A673 (cell line): ENCODE results near the gene UTS2R. TPM values are rescaled to one million over a fixed set of nuclear protein-coding genes. Genes with fewer than 3 reads are reported as not detected.
"Not testable (repeated sequence)": the region's sequence is repeated elsewhere in the genome, so short reads cannot be mapped to it uniquely, and the experiment has no call there.

Experiments used
- BruUV-seq: library from RNA; stranded (reverse); fragments of 400-500 nt; replicated peaks from 2 replicates; lab custom pipeline; 2021; lab: Mats Ljungman, UMichigan
- CTCF ChIA-PET: fragments of 300-600 bp; sonication (Branson Sonifier 250); formaldehyde crosslinking; loops from one replicate; lab custom pipeline; 2022; ENCODE audit warnings: antibody characterized with exemption; lab: Charles Lee
- POLR2A ChIA-PET: fragments of 300-600 bp; sonication (Branson Sonifier 250); formaldehyde crosslinking; loops from one replicate; lab custom pipeline; 2022; ENCODE audit warnings: antibody characterized with exemption; ENCODE audit not compliant: low non-redundant PET; lab: Charles Lee
- DNase-seq: peaks from one replicate; pipeline ENCODE4 v3.0.0-alpha.2; 2015; ENCODE audit warnings: low spot score
- H3K27ac ChIP-seq: fragments of 200-600 bp; sonication (generic); 2 replicates; pipeline ENCODE4 v1.5.1; 2016; ENCODE audit warnings: mixed run types, low read depth, mild to moderate bottlenecking, mixed read lengths, antibody characterized with exemption, low read length; ENCODE audit not compliant: poor library complexity, severe bottlenecking
- H3K27me3 ChIP-seq: fragments of 200-600 bp; sonication (generic); replicated peaks from 2 replicates; pipeline ENCODE4 v1.6.1; 2017; ENCODE audit warnings: mixed run types, low read depth, mild to moderate bottlenecking, mixed read lengths, antibody characterized with exemption, low read length; ENCODE audit not compliant: insufficient read depth, poor library complexity
- H3K36me3 ChIP-seq: fragments of 200-600 bp; sonication (generic); 2 replicates; pipeline ENCODE4 v1.6.1; 2016; ENCODE audit warnings: mixed run types, mild to moderate bottlenecking, mixed read lengths, antibody characterized with exemption, low read length; ENCODE audit not compliant: insufficient read depth, poor library complexity, severe bottlenecking
- H3K4me1 ChIP-seq: fragments of 200-600 bp; sonication (generic); 2 replicates; pipeline ENCODE4 v1.6.1; 2017; ENCODE audit warnings: mixed run types, mild to moderate bottlenecking, mixed read lengths, antibody characterized with exemption, low read length; ENCODE audit not compliant: insufficient read depth, poor library complexity, severe bottlenecking
- H3K4me3 ChIP-seq: fragments of 200-600 bp; sonication (generic); 2 replicates; pipeline ENCODE4 v1.5.1; 2016; ENCODE audit warnings: low read depth, mixed run types, mild to moderate bottlenecking, mixed read lengths, low read length; ENCODE audit not compliant: poor library complexity, severe bottlenecking
- H3K9me3 ChIP-seq: fragments of 200-600 bp; sonication (generic); 2 replicates; pipeline ENCODE4 v1.6.1; 2016; ENCODE audit warnings: mixed run types, low read depth, mild to moderate bottlenecking, mixed read lengths, antibody characterized with exemption, low read length; ENCODE audit not compliant: poor library complexity, severe bottlenecking
- EZH2 ChIP-seq: fragments of 200-600 bp; sonication (generic); IDR thresholded peaks from 2 replicates; pipeline ENCODE4 v1.6.1; 2017; ENCODE audit warnings: borderline replicate concordance, low read depth, mild to moderate bottlenecking, mixed read lengths, antibody characterized with exemption, low read length; ENCODE audit not compliant: poor library complexity, severe bottlenecking
- intact Hi-C: fragments of 100-400 bp; cut with micrococcal nuclease; formaldehyde crosslinking; loops from one replicate; pipeline ENCODE4 v1.10.0; 2022; ENCODE audit not compliant: unreplicated experiment
- total RNA-seq: library from RNA; stranded (reverse); gene quantifications from 2 replicates; pipeline ENCODE4 v1.2.3, GENCODE V29; 2021
- TF ChIP-seq, protein P1 (sequence below): fragments of 300-800, 200-600 bp; sonication (generic); conservative IDR thresholded peaks from 2 replicates; pipeline ENCODE4 v1.5.1; 2017; ENCODE audit warnings: low read depth, mild to moderate bottlenecking, antibody characterized with exemption, low read length, moderate library complexity, mixed read lengths

UTS2R gene
- total RNA-seq, 1 experiment from 2014 or later, result 0.58 TPM

DNA sequence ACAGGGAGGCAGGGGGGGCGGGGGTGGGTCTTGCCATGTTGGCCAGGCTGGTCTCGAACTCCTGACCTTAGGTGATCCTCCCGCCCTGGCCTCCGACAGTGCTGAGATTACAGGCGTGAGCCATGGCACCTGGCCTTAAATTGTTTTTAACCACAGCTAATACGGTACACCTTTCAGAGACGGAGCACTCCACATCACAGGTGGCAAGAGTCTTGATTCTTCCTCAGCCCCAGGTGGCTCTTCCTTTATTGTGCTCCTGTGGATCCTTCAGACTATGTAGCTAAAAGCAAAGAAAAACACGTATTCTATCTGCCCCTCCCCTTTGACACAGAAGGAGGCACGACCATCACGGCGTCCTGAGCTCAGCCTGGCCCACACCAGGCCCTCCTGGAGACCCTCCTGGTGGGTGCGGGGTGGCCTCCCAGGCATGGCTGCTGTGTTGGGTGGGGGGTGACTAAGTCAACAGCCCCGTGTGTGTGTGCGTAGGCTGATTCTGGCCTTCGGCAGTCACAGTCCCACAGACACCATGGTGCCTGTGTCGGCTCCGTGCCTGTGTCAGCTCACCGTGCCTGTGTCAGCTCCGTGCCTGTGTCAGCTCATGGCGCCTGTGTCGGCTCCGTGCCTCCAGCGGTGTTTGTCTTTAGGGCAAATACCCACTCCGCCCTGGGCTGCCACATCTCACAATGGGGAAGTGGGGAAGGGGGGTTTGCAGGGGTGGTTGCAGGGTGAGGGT lies 27.2 kb upstream of the UTS2R start:
- Histone ChIP-seq H3K27ac (no peak overlapping the region), H3K4me3 (no peak overlapping the region), H3K27me3 (no peaks in the 10 kb centered on the region), H3K9me3 (no peaks in the 10 kb centered on the region), H3K4me1 (peaks cover 16% of the 10 kb centered on the region), H3K36me3 (no peaks in the 10 kb centered on the region)
- no peak for TF ChIP-seq EZH2
- TF ChIP-seq, protein P1, sequence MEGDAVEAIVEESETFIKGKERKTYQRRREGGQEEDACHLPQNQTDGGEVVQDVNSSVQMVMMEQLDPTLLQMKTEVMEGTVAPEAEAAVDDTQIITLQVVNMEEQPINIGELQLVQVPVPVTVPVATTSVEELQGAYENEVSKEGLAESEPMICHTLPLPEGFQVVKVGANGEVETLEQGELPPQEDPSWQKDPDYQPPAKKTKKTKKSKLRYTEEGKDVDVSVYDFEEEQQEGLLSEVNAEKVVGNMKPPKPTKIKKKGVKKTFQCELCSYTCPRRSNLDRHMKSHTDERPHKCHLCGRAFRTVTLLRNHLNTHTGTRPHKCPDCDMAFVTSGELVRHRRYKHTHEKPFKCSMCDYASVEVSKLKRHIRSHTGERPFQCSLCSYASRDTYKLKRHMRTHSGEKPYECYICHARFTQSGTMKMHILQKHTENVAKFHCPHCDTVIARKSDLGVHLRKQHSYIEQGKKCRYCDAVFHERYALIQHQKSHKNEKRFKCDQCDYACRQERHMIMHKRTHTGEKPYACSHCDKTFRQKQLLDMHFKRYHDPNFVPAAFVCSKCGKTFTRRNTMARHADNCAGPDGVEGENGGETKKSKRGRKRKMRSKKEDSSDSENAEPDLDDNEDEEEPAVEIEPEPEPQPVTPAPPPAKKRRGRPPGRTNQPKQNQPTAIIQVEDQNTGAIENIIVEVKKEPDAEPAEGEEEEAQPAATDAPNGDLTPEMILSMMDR, result no peak
- CTCF ChIA-PET, result no interaction called here
- BruUV-seq, result no TSS peak
- POLR2A ChIA-PET, result no interaction called here
- intact Hi-C loops, result no loop called here
- no peak for DNase-seq

- BruUV-seq, result no TSS peak
- POLR2A ChIA-PET, result interaction anchor here (0.6 kb wide), 1 partner anchor 376 kb away, joined by 3 read pairs; no protein-coding TSS in a partner anchor
- Histone ChIP-seq H3K27ac (no peak overlapping the region), H3K27me3 (no peaks in the 10 kb centered on the region), H3K36me3 (no peaks in the 10 kb centered on the region), H3K4me3 (no peak overlapping the region), H3K4me1 (peaks cover 17% of the 10 kb centered on the region), H3K9me3 (no peaks in the 10 kb centered on the region)
- no peak for TF ChIP-seq EZH2
- TF ChIP-seq, protein P1, result no peak
- CTCF ChIA-PET, result no interaction called here
- DNase-seq, result no peak
- intact Hi-C loops, result no loop called here
These were observed 26.2 kb upstream of the UTS2R start for GRCh38 chr17:82345151-82345976.

DNA sequence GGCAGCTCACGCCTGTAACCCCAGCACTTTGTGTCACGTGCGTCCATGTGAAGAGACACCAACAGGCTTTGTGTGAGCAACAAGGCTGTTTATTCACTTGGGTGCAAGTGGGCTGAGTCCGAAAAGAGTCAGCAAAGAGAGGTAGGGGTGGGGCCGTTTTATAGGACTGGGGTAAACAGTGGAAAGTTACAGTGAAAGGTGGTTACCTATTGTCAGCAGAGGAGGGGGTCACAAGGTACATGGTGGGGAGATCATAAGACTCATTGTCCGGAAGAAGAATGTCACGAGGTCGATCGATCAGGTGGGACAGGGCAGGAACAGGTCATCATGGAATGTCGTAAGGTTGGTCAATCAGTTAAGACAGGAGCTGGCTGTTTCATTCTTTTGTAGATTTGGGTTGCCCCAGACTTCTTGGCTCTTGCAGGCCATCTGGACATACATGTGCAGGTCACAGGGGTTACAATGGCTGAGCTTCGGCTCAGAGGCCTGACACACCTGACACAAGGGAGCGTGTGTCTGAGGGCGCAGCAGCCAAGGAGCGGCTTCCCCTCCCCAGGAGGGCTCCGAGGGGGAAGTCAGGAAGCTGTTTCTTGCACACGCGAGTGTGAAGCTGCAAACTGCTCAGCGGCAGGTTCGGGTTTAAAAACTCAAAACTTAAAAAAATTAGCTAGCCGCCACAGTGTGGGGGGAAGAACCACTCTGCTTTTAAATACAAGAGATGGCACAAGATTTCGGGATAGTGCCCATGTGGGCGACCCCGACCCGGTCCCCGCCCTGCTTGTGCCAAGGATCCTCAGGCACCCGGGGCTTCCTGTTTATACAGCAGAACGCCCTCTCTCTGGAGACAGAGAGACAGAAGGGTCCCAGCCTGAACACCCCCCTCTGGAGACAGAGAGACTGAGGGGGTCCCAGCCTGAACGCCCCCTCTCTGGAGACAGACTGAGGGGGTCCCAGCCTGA lies 24.9 kb upstream of the UTS2R start:
- H3K36me3 ChIP-seq, result no peaks in the 10 kb centered on the region
- no peak for DNase-seq
- TF ChIP-seq EZH2, result no peak
- TF ChIP-seq, protein P1, result no peak
- POLR2A ChIA-PET, result interaction anchor here (0.6 kb wide), 1 partner anchor 71 kb away, joined by 3 read pairs; no protein-coding TSS in a partner anchor
- H3K4me1 ChIP-seq, result peaks cover 17% of the 10 kb centered on the region
- no peaks in the 10 kb centered on the region for H3K27me3 ChIP-seq
- no peaks in the 10 kb centered on the region for H3K9me3 ChIP-seq
- CTCF ChIA-PET, result no interaction called here
- H3K27ac ChIP-seq, result no peak overlapping the region
- BruUV-seq, result no TSS peak
- intact Hi-C loops, result no loop called here
- H3K4me3 ChIP-seq, result no peak overlapping the region

- CTCF ChIA-PET, result not testable (repeated sequence)
These were observed 23.6 kb upstream of the UTS2R start for GRCh38 chr17:82347994-82348393.

More at GRCh38 chr17:82347994-82348393, 23.6 kb upstream of the UTS2R start:
- H3K4me3 ChIP-seq, H3K27ac ChIP-seq, BruUV-seq, H3K27me3 ChIP-seq, DNase-seq, H3K9me3 ChIP-seq, intact Hi-C loops, H3K36me3 ChIP-seq, POLR2A ChIA-PET: not testable (repeated sequence)
- peaks cover 17% of the 10 kb centered on the region for H3K4me1 ChIP-seq
